Osteocyte (in vitro differentiated cells): ENCODE data around the gene AP3S2. TPM values are rescaled to one million over a fixed set of nuclear protein-coding genes. Genes with fewer than 3 reads are reported as not detected.

Experiments
- DNase-seq: peaks from one replicate; pipeline ENCODE4 v3.0.0; 2021; ENCODE audit warnings: mixed read lengths; ENCODE audit not compliant: unreplicated experiment; ENCODE audit errors: extremely low spot score
- H3K27ac Mint-ChIP-seq: one replicate; pipeline ENCODE4 v1.8.0; 2021; ENCODE audit warnings: mild to moderate bottlenecking, mixed read lengths; ENCODE audit not compliant: unreplicated experiment
- H3K27me3 Mint-ChIP-seq: one replicate; pipeline ENCODE4 v1.8.0; 2021; ENCODE audit warnings: mixed read lengths; ENCODE audit not compliant: unreplicated experiment
- H3K36me3 Mint-ChIP-seq: one replicate; pipeline ENCODE4 v1.8.0; 2021; ENCODE audit warnings: mixed read lengths; ENCODE audit not compliant: unreplicated experiment
- H3K4me1 Mint-ChIP-seq: one replicate; pipeline ENCODE4 v1.8.0; 2021; ENCODE audit warnings: mixed read lengths; ENCODE audit not compliant: unreplicated experiment
- H3K4me3 Mint-ChIP-seq: one replicate; pipeline ENCODE4 v1.8.0; 2021; ENCODE audit warnings: mild to moderate bottlenecking, moderate library complexity, mixed read lengths; ENCODE audit not compliant: unreplicated experiment
- H3K9me3 Mint-ChIP-seq: one replicate; pipeline ENCODE4 v1.8.0; 2021; ENCODE audit warnings: mixed read lengths; ENCODE audit not compliant: unreplicated experiment
- CTCF ChIP-seq: fragments of 200-600 bp; sonication (generic); IDR thresholded peaks from 2 replicates; pipeline ENCODE4 v1.5.0; 2021; ENCODE audit warnings: antibody characterized with exemption, mild to moderate bottlenecking, moderate library complexity
- total RNA-seq: library from RNA; stranded (reverse); gene quantifications from 2 replicates; pipeline ENCODE4 v1.2.1, GENCODE V29; 2021

AP3S2 gene
- total RNA-seq, 1 donor from 2014 or later = 26.9 TPM

- Mint-ChIP-seq H3K4me3 (no peak overlapping the region), H3K27ac (no peak overlapping the region), H3K9me3 (peaks cover under 1% of the 10 kb centered on the region), H3K27me3 (no peaks in the 10 kb centered on the region), H3K4me1 (peaks cover 35% of the 10 kb centered on the region), H3K36me3 (peaks cover 40% of the 10 kb centered on the region)
- no peak for DNase-seq
- TF ChIP-seq CTCF = no peak
Measured at GRCh38 chr15:89802231-89802928, 91.4 kb downstream of the AP3S2 start.

- no peaks in the 10 kb centered on the region for H3K27me3 Mint-ChIP-seq
- peaks cover 33% of the 10 kb centered on the region for H3K4me1 Mint-ChIP-seq
- no peak overlapping the region for H3K4me3 Mint-ChIP-seq
- no peak overlapping the region for H3K27ac Mint-ChIP-seq
- H3K9me3 Mint-ChIP-seq = peaks cover 5% of the 10 kb centered on the region
- peaks cover 47% of the 10 kb centered on the region for H3K36me3 Mint-ChIP-seq
- no peak for DNase-seq
- TF ChIP-seq CTCF = no peak
Measured at GRCh38 chr15:89801471-89802195, 92.2 kb downstream of the AP3S2 start.

DNA sequence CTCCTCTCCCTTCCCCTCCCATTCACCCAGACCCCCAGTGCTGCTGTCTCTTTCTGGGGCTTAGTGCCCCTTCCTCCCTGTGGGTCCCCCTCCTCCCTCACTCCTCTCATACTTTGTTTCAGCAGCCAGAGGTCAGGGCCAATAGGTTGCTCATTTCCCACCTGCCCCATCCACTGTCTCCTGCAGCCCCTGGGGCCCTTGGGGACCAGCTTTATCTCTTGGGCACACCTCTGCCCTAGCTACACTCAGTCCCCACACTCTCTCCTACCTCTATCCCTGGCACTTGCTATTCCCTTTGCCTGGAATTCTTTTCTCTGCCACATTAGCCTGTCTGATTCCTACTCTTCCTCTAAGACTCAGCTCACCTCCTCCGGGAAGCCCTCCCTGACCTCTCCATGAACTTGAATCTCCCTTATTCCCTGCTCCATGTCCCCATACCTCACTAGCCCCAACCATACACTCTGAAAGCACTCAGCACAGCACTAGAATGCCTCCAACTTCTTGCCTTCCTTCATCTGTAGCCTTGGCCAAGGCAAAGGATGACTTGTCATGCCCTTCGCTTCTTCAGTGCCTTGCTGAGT, 93.8 kb downstream of the AP3S2 start:
- Mint-ChIP-seq H3K27ac (no peak overlapping the region), H3K4me1 (peaks cover 39% of the 10 kb centered on the region), H3K27me3 (no peaks in the 10 kb centered on the region), H3K9me3 (peaks cover 5% of the 10 kb centered on the region), H3K4me3 (no peak overlapping the region), H3K36me3 (peaks cover 47% of the 10 kb centered on the region)
- no peak for DNase-seq
- no peak for TF ChIP-seq CTCF

GRCh38 chr15:89799011-89799911, 94.5 kb downstream of the AP3S2 start:
- no peak for TF ChIP-seq CTCF
- peaks cover 40% of the 10 kb centered on the region for H3K4me1 Mint-ChIP-seq
- no peak for DNase-seq
- peaks cover 40% of the 10 kb centered on the region for H3K36me3 Mint-ChIP-seq
- no peak overlapping the region for H3K27ac Mint-ChIP-seq
- H3K9me3 Mint-ChIP-seq = peaks cover 5% of the 10 kb centered on the region
- H3K4me3 Mint-ChIP-seq = no peak overlapping the region
- no peaks in the 10 kb centered on the region for H3K27me3 Mint-ChIP-seq
